Endothelial cell (in vitro differentiated cells): ENCODE results near the gene PEX6. TPM values are rescaled to one million over a fixed set of nuclear protein-coding genes. Genes with fewer than 3 reads are reported as not detected.
A peak's percentile ranks its signal among the peaks of the same experiment; 100 is the strongest.

Experiments used
- DNase-seq: peaks from one replicate; pipeline ENCODE4 v3.0.0; 2021; ENCODE audit warnings: low spot score
- H3K27ac Mint-ChIP-seq: one replicate; pipeline ENCODE4 v1.8.0; 2021; ENCODE audit warnings: mixed read lengths, inconsistent platforms; ENCODE audit not compliant: unreplicated experiment
- H3K27me3 Mint-ChIP-seq: one replicate; pipeline ENCODE4 v1.8.0; 2021; ENCODE audit warnings: mild to moderate bottlenecking, moderate library complexity, mixed read lengths, inconsistent platforms; ENCODE audit not compliant: unreplicated experiment
- H3K36me3 Mint-ChIP-seq: one replicate; pipeline ENCODE4 v1.8.0; 2021; ENCODE audit warnings: mild to moderate bottlenecking, low read depth, mixed read lengths, inconsistent platforms; ENCODE audit not compliant: unreplicated experiment
- H3K4me1 Mint-ChIP-seq: one replicate; pipeline ENCODE4 v1.8.0; 2021; ENCODE audit warnings: mild to moderate bottlenecking, mixed read lengths, inconsistent platforms; ENCODE audit not compliant: unreplicated experiment
- H3K4me3 Mint-ChIP-seq: one replicate; pipeline ENCODE4 v1.8.0; 2021; ENCODE audit warnings: mild to moderate bottlenecking, mixed read lengths, inconsistent platforms; ENCODE audit not compliant: unreplicated experiment
- H3K9me3 Mint-ChIP-seq: one replicate; pipeline ENCODE4 v1.8.0; 2021; ENCODE audit warnings: mixed read lengths, inconsistent platforms; ENCODE audit not compliant: unreplicated experiment
- CTCF ChIP-seq: fragments of 200-600 bp; sonication (generic); IDR thresholded peaks from one replicate; pipeline ENCODE4 v1.5.0; 2021; ENCODE audit warnings: antibody characterized with exemption; ENCODE audit not compliant: unreplicated experiment
- long read RNA-seq: library from polyadenylated mRNA; unstranded; transcript quantifications from one replicate; pipeline ENCODE4 v2.0.0, GENCODE V29; 2020; ENCODE audit not compliant: unreplicated experiment
- total RNA-seq: library from RNA; stranded (reverse); fragmentation: NEBNext Ultra II Directional; extraction: Animal tissue kit (Norgen Biotek cat#: 25700); gene quantifications from one replicate; pipeline ENCODE4 v1.2.1, GENCODE V29; 2021; ENCODE audit not compliant: unreplicated experiment

The PEX6 gene
- 26.1 TPM for total RNA-seq
- long read RNA-seq, partial matches to known transcripts, result 1 of 3 reads
- long read RNA-seq, other reads (novel, unspliced or antisense), result 1 of 3 reads

GRCh38 chr6:42978839-42979522 lies at the start of gene PEX6:
Gene PEX6, minus strand, starts transcription at chr6:42979181. Its CDS starts 31 bp downstream, at chr6:42979150.
- no peak for TF ChIP-seq CTCF
- Mint-ChIP-seq H3K4me3 (peak within 1 kb of the TSS; percentile 93), H3K27me3 (peaks cover 14% of the 10 kb centered on the region), H3K27ac (peak within 1 kb of the TSS; percentile 88), H3K9me3 (no peaks in the 10 kb centered on the region), H3K4me1 (peaks cover 30% of the 10 kb centered on the region), H3K36me3 (peaks cover 9% of the 10 kb centered on the region)
- peak; percentile 85 for DNase-seq

GRCh38 chr6:43026365-43026764 lies 47.4 kb upstream of the PEX6 start:
- no peak overlapping the region for H3K27ac Mint-ChIP-seq

GRCh38 chr6:43024436-43024835 lies 45.5 kb upstream of the PEX6 start:
- Mint-ChIP-seq H3K27ac (peak overlapping the region; percentile 70), H3K27me3 (peaks cover 6% of the 10 kb centered on the region), H3K4me1 (peaks cover 16% of the 10 kb centered on the region), H3K9me3 (no peaks in the 10 kb centered on the region), H3K36me3 (peaks cover 36% of the 10 kb centered on the region), H3K4me3 (peak overlapping the region; percentile 29)
- DNase-seq, result no peak
- TF ChIP-seq CTCF, result no peak

More at GRCh38 chr6:43026365-43026764, 47.4 kb upstream of the PEX6 start:
- H3K4me1 Mint-ChIP-seq, result peaks cover 9% of the 10 kb centered on the region
- no peak for DNase-seq
- peak overlapping the region; percentile 62 for H3K4me3 Mint-ChIP-seq
- peaks cover 6% of the 10 kb centered on the region for H3K27me3 Mint-ChIP-seq
- H3K9me3 Mint-ChIP-seq, result no peaks in the 10 kb centered on the region
- no peak for TF ChIP-seq CTCF
- peaks cover 42% of the 10 kb centered on the region for H3K36me3 Mint-ChIP-seq

GRCh38 chr6:43021270-43022047 lies 42.5 kb upstream of the PEX6 start, which contains the start of gene RRP36:
Gene RRP36, plus strand, starts transcription at chr6:43021623. Its CDS starts 32 bp downstream, at chr6:43021655.
- Mint-ChIP-seq H3K36me3 (peaks cover 29% of the 10 kb centered on the region), H3K9me3 (no peaks in the 10 kb centered on the region), H3K4me1 (peaks cover 44% of the 10 kb centered on the region), H3K4me3 (peak within 1 kb of the TSS; percentile 99), H3K27me3 (peaks cover 14% of the 10 kb centered on the region), H3K27ac (peak within 1 kb of the TSS; percentile 97)
- DNase-seq, result peak; percentile 76
- no peak for TF ChIP-seq CTCF

- Mint-ChIP-seq H3K27me3 (peaks cover 14% of the 10 kb centered on the region), H3K4me1 (peaks cover 50% of the 10 kb centered on the region), H3K9me3 (no peaks in the 10 kb centered on the region), H3K27ac (peak overlapping the region; percentile 74), H3K4me3 (peak overlapping the region; percentile 89), H3K36me3 (peaks cover 30% of the 10 kb centered on the region)
- no peak for TF ChIP-seq CTCF
- DNase-seq, result no peak
These were observed 41.9 kb upstream of the PEX6 start for GRCh38 chr6:43020847-43021246.
